ENCODE results near the gene NDUFB4.

Gene NDUFB4

DNA sequence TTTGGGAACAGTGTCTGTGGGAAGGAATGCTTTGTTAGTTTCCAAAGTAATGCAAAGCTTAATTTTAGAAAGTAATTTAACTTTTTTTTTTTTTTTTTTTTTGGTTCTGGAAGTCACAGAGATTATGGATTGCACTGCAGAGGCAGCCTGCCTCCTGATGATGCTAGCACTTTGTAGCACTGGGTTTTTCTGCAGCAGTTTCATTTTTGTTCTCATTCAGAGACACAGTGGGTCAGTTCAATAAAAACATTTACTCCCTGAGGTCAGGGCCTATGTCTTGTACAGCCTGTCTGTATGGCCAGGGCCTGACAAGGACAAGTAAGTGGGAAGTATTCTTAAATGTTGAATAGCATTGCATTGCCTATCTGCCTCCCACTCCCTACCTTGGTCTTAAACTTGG is 39.0 kb upstream of the NDUFB4 start:
- DNase-seq (ENCODE audit: low read depth) = no peak
- no peak overlapping the region for H3K4me3 ChIP-seq (ENCODE audit: low read depth, low read length)
- TF ChIP-seq, protein P1, sequence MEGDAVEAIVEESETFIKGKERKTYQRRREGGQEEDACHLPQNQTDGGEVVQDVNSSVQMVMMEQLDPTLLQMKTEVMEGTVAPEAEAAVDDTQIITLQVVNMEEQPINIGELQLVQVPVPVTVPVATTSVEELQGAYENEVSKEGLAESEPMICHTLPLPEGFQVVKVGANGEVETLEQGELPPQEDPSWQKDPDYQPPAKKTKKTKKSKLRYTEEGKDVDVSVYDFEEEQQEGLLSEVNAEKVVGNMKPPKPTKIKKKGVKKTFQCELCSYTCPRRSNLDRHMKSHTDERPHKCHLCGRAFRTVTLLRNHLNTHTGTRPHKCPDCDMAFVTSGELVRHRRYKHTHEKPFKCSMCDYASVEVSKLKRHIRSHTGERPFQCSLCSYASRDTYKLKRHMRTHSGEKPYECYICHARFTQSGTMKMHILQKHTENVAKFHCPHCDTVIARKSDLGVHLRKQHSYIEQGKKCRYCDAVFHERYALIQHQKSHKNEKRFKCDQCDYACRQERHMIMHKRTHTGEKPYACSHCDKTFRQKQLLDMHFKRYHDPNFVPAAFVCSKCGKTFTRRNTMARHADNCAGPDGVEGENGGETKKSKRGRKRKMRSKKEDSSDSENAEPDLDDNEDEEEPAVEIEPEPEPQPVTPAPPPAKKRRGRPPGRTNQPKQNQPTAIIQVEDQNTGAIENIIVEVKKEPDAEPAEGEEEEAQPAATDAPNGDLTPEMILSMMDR (IDR thresholded peaks at IDR 0.05; ENCODE audit: low read depth, low read length, missing control alignments) = no peak

DNA sequence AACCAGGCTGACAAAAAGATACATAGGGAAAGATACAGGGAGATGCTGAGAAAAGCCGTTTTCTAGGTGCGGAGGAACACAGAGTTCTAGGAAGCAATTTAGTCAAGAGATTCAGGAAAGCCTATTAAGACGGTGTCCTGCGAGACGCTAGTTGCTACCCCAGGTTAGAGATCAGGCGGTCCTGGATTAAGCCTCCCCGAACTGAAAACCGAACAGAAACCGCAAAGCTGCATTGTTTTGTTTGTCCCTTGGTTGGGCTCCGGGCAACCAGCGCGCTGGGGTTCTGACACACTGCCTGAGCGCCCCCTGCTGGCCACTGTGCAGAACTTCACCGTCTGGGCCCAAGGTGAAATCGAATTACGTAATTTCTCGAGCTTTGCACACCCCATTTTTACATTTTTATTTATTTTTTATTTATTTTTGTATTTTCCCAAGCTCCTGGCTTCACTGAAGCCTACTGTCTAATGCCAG is 37.3 kb upstream of the NDUFB4 start:
- peak; percentile 66 for DNase-seq (ENCODE audit: low read depth)
- TF ChIP-seq, protein P1 (IDR thresholded peaks at IDR 0.05; ENCODE audit: low read depth, low read length, missing control alignments) = peak; percentile 92
- peak overlapping the region; percentile 53 for H3K4me3 ChIP-seq (ENCODE audit: low read depth, low read length)

DNA sequence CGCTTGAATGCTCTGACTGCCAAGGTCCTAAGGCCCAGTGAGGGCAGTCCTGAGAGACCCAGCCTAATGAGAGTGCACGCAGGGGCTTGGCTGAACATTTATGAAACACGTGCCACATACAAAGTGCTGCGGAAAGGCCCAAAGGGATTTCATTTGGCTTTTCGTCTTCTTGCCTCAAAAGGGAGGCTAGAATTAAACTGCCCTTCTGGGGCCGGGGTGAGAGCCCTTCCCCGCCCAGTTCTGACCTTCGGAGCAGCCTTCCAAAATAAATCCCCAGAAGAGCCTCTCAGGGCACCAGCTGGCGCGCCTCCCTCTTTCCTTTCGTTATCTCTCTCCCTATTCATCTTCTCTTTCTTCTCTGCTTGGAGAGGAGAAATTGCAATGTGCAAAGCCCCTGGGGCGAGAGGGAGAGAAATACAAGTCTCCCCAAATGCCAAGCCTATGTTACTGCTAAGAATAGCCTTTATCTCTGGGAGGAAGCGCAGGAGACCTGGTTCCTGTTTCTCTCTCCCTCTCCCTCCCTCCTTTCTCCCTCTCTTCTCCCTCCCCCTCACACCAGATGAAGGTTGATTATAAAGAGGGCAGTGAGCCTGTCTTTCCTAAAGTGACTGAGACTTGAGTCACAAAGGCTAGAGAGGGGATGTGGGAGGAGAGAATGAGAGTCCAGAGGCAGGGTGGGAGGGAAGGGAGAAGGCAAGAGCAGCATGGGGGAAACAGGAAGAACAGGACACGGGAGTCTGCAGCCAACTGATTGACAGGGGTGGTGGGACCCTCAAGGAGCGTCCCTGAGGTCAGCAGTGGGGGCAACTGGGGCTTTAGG is 36.7 kb upstream of the NDUFB4 start:
- DNase-seq (ENCODE audit: low read depth) = no peak
- TF ChIP-seq, protein P1 (IDR thresholded peaks at IDR 0.05; ENCODE audit: low read depth, low read length, missing control alignments) = no peak
- H3K4me3 ChIP-seq (ENCODE audit: low read depth, low read length) = peak overlapping the region; percentile 40

DNA sequence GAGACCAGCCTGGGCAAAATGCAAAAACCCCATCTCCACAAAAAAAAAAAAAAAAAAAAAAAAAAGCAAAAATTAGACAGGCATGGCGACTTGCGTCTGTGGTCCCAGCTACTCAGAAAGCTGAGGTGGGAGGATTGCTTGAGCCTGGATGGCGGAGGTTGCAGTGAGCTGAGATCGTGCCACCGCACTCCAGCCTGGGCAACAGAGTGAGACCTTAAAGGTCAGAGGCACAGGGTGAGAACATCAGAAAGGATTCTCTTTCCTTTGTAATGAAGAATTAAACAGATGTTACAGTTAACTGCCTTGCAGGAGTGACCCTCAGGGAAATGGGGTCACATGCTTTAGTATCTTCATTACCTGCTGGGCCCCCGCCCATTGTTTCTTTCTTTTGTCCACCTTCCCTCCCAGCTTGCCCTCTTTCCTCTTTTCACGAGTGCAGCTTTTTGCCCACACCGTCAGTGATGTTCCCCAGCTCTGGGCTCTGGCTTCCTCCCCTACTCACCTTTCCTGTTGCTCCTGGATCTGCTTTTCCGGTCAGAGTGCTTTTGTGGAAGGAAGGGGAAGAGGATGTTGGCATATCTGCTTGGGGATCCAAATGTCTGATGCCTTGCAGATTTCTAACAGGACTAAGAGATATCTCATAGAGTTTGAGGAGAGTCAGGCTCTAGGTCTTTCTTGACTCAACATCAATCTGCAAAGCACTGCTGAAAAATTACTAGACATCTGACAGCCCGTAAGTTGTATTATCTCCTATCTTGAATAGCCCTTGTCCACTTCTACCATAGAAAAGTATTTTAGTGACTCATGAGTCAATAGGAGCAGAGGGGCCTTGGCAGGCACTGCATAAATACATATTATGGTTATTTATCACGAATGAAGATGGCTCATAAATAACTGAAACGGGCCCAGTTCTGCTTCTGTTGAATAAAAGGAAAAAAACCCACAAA is 35.6 kb upstream of the NDUFB4 start:
- H3K4me3 ChIP-seq (ENCODE audit: low read depth, low read length) = no peak overlapping the region
- TF ChIP-seq, protein P1 (IDR thresholded peaks at IDR 0.05; ENCODE audit: low read depth, low read length, missing control alignments) = no peak
- DNase-seq (ENCODE audit: low read depth) = no peak

DNA sequence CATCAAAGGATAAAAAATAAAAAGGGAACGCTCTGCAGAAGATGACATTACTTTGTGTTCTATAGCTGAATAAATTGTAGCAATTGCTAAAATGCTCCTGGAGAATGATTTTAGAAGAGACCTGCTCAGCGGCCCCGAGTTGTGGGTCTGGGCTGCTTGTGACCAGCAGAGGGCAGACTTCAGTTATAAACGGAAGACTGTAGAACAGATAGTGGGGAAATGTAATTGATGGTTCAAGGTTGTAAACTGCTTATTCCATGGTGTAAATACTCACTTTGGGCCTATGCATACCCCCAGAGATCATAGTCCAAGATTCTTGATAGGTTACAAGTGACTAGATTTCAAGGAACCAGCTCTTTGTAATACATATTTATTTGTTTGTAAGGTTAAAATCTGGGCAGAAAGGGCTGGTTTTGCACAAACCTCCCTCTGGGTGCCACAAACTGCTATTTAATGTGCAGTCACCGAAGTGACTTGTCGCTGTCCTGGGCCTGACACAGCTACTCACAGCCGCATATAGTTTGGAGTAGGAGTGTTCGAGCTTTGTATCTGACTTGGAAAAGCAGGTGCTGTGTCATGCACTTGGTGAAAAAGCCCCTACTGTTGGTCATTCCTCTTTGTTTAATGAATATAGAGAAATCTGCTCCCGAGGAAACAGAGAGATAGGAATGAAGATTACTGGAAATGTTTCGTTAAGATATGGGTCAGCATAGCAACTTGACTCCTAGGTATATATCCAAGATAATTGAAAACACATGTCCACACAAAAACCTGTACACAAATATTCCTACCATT is 34.7 kb upstream of the NDUFB4 start:
- TF ChIP-seq, protein P1 (IDR thresholded peaks at IDR 0.05; ENCODE audit: low read depth, low read length, missing control alignments) = peak; percentile 75
- H3K4me3 ChIP-seq (ENCODE audit: low read depth, low read length) = no peak overlapping the region
- peak; percentile 25 for DNase-seq (ENCODE audit: low read depth)

DNA sequence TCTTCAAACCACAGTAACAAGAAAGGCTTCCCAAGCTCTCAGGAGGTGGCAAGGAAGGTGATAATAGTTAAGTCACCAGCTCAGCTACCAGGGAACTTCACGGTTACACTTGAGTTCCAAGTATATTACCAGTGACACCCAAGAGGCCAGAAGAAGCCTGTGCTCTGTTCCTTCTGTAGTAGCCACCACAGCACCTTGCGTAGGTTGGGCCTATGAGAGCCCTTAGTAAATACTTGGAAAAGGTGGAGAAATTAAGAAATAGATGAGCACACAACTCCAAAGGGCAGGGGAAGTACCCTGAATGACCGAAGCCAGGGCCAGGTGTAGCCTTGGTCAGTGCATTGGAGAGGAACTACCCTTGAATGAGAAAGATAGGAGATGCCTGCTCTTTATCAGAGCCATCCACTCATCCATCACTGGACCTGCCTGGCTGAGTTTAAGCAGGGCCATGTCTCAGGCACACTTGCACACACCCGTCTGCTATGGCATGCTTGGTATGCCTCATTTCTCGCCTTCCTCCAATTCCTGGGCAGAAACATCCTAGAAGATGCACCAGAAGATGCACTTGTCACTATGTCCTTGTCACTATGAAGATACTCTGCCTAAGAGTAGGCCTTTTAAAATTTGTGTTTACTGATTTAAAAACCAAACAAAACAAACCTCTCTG is 32.6 kb upstream of the NDUFB4 start:
- DNase-seq (ENCODE audit: low read depth) = no peak
- TF ChIP-seq, protein P1 (IDR thresholded peaks at IDR 0.05; ENCODE audit: low read depth, low read length, missing control alignments) = no peak
- H3K4me3 ChIP-seq (ENCODE audit: low read depth, low read length) = no peak overlapping the region
